Stimulated activated CD8-positive, alpha-beta memory T cell treated with anti-CD3 and anti-CD28 coated beads, Interleukin-4, amount 100 ng/mL, for 4 hours (primary cell): ENCODE measurements around the gene TM7SF3.

Source experiments
- DNase-seq, 2 donors: peaks; one replicate each; pipeline ENCODE4 v3.0.0-alpha.2; 2020; ENCODE audit warnings: low read depth in 2 of 2, low spot score in 1 of 2

Gene TM7SF3

DNA sequence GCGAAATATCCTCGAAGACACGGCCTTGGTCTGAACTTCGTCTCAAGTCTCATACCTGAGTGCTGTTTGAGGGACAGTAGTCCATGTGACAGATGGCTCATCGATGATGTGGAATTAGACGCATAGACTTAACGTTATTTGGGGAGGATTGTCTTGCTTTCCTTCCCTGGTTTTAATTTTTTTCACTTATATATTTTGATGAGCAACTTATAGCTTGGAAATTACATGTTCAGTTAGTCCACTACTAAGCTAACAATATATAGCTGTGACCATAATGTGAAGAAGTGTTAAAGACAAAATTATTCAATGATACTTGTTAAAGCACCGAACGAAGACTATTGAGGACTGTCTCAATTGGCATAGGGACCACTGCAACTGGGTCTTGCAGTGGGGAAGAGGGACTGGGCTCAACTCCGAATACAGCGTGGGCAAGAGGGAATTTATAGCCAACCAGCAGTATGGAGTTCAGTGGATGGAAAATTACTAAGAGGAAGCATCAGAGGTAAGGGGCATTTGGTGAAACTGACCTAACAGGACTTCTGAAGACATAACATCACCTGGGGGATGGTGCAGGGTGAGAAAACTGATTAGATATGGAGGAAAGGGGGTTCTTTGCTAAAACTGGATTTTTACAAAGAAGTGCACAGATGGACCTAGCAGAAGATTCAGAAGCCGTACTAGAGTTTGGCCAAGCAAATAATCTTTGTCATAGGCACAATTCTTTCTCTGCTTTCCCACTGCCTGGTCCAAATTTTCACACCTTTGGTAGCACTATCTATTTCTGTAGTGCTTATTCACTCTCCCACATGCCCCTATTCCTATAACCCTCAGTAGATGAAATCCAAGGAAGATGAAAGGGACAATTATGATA lies 910 bp upstream of the TM7SF3 start:
- no peak for DNase-seq

- peak in 1 of 2 donors; percentile 5 for DNase-seq
Observed at GRCh38 chr12:27013611-27014084, 536 bp downstream of the TM7SF3 start.

DNA sequence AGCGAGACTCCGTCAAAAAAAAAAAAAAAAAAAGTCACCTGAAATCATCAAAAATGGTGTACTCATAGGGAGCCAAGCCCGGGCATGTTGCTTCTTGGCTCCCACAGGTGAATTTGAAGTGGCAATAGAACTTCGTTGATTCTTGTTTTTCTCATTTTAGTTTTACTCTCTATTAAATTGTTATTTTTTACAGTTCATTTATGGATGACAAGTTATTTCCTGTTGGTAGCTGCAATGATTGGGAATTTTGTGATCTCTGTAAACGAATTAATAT lies 1.3 kb downstream of the TM7SF3 start:
- no peak for DNase-seq

- DNase-seq = no peak
Observed at GRCh38 chr12:27012239-27012981, 1.8 kb downstream of the TM7SF3 start.

- no peak for DNase-seq
Observed at GRCh38 chr12:27009881-27010301, 4.3 kb downstream of the TM7SF3 start.

GRCh38 chr12:27008081-27008480 lies 6.1 kb downstream of the TM7SF3 start:
- no peak for DNase-seq

GRCh38 chr12:27006797-27007467 lies 7.3 kb downstream of the TM7SF3 start:
- no peak for DNase-seq

DNA sequence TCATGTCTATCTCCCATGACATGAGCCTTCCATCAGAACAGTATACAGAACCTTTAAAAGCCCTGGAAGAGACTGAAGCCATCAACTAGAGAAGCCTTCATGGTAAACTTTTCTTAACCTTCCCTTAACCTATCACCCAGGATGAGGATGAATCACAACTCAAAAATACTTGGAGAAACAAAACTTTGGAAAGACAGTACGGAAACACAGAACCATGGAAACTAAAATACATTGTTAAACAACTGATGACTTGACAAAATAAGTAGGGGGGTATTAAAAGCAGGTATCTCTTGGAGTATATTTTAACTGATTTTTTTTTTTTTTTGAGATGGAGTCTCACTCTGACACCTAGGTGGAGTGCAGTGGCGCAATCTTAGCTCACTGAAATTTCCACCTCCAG lies 8.7 kb downstream of the TM7SF3 start:
- DNase-seq = no peak

DNA sequence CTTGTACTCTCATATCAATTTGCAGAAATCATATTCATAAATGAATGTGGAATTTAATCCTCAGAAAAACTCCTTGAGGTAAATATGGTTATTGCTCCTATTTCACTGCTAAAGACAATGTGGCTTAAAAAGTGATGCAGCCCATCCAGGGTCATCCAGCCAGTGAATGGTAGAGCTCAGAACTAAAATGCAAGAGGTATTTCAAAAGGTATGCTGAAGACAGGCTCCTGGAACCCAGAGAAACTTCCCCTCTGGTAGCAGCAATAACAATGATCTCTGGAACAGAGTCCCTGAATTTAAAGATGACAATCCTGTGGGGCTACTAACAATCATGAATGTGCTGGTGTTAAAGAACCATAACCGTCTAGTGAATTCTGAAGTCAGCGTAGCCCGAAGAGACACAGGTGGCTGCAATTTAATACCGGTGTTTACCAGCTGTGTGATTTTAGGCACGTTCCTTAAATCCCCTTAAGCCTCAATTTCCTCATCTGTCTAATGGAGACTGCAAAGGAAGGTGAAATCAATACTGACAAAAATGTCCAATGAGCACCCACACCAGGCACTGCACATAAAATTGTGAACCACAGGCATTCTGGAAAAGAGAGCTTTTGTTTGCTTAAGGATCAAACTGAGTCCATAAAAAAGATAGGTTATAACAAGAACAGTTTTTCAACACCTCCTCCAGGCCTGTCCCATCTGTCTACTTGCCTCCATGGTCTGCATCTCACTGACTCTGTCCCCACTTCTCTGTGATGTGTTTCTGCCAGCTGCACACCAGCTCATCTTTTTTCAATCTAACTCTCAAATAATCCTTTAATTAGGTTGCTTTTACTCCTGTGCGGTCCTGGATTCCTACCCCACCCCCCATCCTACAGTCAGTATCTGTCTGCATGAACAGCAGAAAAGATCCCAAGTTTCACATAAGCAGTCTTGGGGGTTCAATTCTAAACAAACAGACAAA lies 10.5 kb downstream of the TM7SF3 start:
- DNase-seq = no peak

- DNase-seq = no peak
Observed at GRCh38 chr12:27002141-27002540, 12.0 kb downstream of the TM7SF3 start.

- no peak for DNase-seq
Observed at GRCh38 chr12:27001663-27002062, 12.5 kb downstream of the TM7SF3 start.

GRCh38 chr12:27000961-27001360 lies 13.2 kb downstream of the TM7SF3 start:
- no peak for DNase-seq

- DNase-seq = no peak
Observed at GRCh38 chr12:26997003-26997402, 17.2 kb downstream of the TM7SF3 start.

- no peak for DNase-seq
Observed at GRCh38 chr12:26995706-26996105, 18.5 kb downstream of the TM7SF3 start.

- no peak for DNase-seq
Observed at GRCh38 chr12:26994109-26994508, 20.1 kb downstream of the TM7SF3 start.

DNA sequence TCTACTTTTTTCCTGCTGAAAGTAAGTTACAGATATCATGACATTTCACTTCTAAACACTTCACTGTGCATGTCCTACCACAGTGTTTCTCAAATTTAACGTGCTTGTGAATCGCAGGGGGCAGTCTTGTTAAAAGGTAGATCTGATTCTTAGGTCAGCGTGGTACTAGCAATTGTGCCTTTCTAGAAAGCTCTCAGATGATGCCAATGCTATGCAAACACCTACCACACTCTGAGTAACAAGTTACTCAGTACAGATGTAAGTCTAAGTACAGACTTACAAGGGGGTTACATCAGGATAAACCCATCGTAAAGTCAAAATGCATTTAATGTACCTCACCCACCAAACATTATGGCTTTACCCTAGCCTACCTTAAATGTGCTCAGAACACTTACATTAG lies 22.4 kb downstream of the TM7SF3 start:
- DNase-seq = no peak

- DNase-seq = no peak
Observed at GRCh38 chr12:26989873-26990272, 24.3 kb downstream of the TM7SF3 start.

- DNase-seq = no peak
Observed at GRCh38 chr12:26988703-26989102, 25.5 kb downstream of the TM7SF3 start.

- no peak for DNase-seq
Observed at GRCh38 chr12:26987634-26988424, 26.4 kb downstream of the TM7SF3 start.

DNA sequence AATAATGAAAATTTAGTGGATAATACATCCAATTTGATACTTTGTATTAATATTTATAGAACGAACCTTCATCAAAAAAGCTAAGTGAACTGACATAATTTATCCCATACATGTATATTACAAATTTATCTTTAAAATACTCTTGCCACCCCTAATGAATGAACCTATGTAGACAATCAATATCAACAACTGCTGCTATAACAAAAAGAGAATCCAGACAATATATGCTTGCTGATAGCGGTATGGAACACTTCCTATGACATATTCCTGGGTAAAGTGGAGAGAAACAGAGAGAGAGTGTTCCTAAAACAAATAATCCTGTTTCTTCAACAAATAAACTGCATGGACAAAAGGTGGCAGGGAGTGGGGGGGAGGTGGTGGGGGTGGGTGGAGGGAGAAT lies 31.3 kb downstream of the TM7SF3 start:
- no peak for DNase-seq
